K562 (cell line): ENCODE results near the gene GRAMD4.

Experiments used
- C11orf30 ChIP-seq: fragments of 450-650 bp; IDR thresholded peaks from 2 replicates; pipeline ENCODE4 v1.6.1; 2016; ENCODE audit warnings: low read depth, mild to moderate bottlenecking
- CHD4 ChIP-seq: fragments of 200-600 bp; sonication (generic); IDR thresholded peaks from 3 replicates; pipeline ENCODE4 v1.6.1; 2012; ENCODE audit warnings: low read depth, mild to moderate bottlenecking, mixed read lengths, low read length, inconsistent platforms; ENCODE audit not compliant: insufficient read depth, insufficient replicate concordance, poor library complexity, severe bottlenecking
- CTCF ChIP-seq, 3 experiments: IDR thresholded peaks in 2 of 3; conservative IDR thresholded peaks in 1 of 3; 2 replicates each; pipeline ENCODE4 v1.5.1; 2011 to 2012; ENCODE audit warnings: low read length in 3 of 3, mild to moderate bottlenecking in 3 of 3, control low read depth in 2 of 3, improper control_type of control experiment in 1 of 3, inconsistent platforms in 1 of 3, low read depth in 1 of 3, mixed read lengths in 1 of 3, moderate library complexity in 1 of 3; ENCODE audit not compliant: insufficient read depth in 2 of 3
- FOXM1 ChIP-seq, 2 experiments: fragments of 450-650 bp in 1 of 2; sonication (generic) in 1 of 2; formaldehyde crosslinking in 1 of 2; IDR thresholded peaks; 2 replicates each; pipeline versions ENCODE4 v1.6.1 to v1.9.0; 2017 to 2022; ENCODE audit warnings: low read depth in 2 of 2, mild to moderate bottlenecking in 2 of 2, missing genetic modification reagents in 1 of 2, moderate library complexity in 1 of 2
- MXI1 ChIP-seq: IDR thresholded peaks from 2 replicates; pipeline ENCODE4 v1.6.1; 2011; ENCODE audit warnings: low read depth, mild to moderate bottlenecking, improper control_type of control experiment, low read length
- PRDM10 ChIP-seq: fragments of 450-650 bp; IDR thresholded peaks from 2 replicates; pipeline ENCODE4 v1.6.1; 2018; ENCODE audit not compliant: partially characterized antibody
- RAD51 ChIP-seq: fragments of 450-650 bp; IDR thresholded peaks from 2 replicates; pipeline ENCODE4 v1.7.1; 2016; ENCODE audit warnings: low read depth, mild to moderate bottlenecking, borderline replicate concordance
- RFX5 ChIP-seq: IDR thresholded peaks from 2 replicates; pipeline ENCODE4 v1.6.1; 2011; ENCODE audit warnings: low read depth, mild to moderate bottlenecking, improper control_type of control experiment, low read length
- SMC3 ChIP-seq: conservative IDR thresholded peaks from 2 replicates; pipeline ENCODE4 v1.6.1; 2011; ENCODE audit warnings: low read depth, low read length, improper control_type of control experiment; ENCODE audit not compliant: insufficient read depth
- ZBTB8A ChIP-seq: fragments of 450-650 bp; IDR thresholded peaks from 2 replicates; pipeline ENCODE4 v1.6.1; 2018; ENCODE audit warnings: mild to moderate bottlenecking, moderate library complexity; ENCODE audit not compliant: partially characterized antibody
- ZNF778 ChIP-seq: fragments of 450-650 bp; formaldehyde crosslinking; IDR thresholded peaks from 2 replicates; pipeline ENCODE4 v1.4.0; 2020; ENCODE audit warnings: mild to moderate bottlenecking, moderate library complexity
- TF ChIP-seq, protein P1 (sequence below): sonication (generic); formaldehyde crosslinking; IDR thresholded peaks from 2 replicates; pipeline ENCODE4 v1.8.1; 2022; ENCODE audit warnings: missing genetic modification reagents

- no peak for TF ChIP-seq CHD4
- TF ChIP-seq CTCF (IDR thresholded peaks at IDR 0.05 in 2 of 3, conservative IDR thresholded peaks at IDR 0.05 in 1 of 3; ENCODE audit: insufficient read depth in 2 of 3, low read depth in 1 of 3, low read length in 3 of 3) = no peak
- TF ChIP-seq, protein P1, sequence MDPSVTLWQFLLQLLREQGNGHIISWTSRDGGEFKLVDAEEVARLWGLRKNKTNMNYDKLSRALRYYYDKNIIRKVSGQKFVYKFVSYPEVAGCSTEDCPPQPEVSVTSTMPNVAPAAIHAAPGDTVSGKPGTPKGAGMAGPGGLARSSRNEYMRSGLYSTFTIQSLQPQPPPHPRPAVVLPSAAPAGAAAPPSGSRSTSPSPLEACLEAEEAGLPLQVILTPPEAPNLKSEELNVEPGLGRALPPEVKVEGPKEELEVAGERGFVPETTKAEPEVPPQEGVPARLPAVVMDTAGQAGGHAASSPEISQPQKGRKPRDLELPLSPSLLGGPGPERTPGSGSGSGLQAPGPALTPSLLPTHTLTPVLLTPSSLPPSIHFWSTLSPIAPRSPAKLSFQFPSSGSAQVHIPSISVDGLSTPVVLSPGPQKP (CRISPR knock-in tag) = no peak
- no peak for TF ChIP-seq ZNF778 (CRISPR knock-in tag)
- no peak for TF ChIP-seq MXI1
- no peak for TF ChIP-seq FOXM1 (IDR thresholded peaks at IDR 0.05; ENCODE audit: low read depth)
- no peak for TF ChIP-seq FOXM1 (CRISPR knock-in tag; IDR thresholded peaks at IDR 0.05; ENCODE audit: low read depth)
- TF ChIP-seq SMC3 = no peak
- no peak for TF ChIP-seq ZBTB8A
- TF ChIP-seq C11orf30 = no peak
- TF ChIP-seq RAD51 = no peak
- TF ChIP-seq RFX5 = no peak
- no peak for TF ChIP-seq PRDM10
Measured at GRCh38 chr22:46708766-46709330, 88.7 kb downstream of the GRAMD4 start.
